OCI-LY7 (cell line): Measurements from ENCODE around the gene FAM241B.

Experiments
- CTCF ChIP-seq: fragments of 200-600 bp; sonication (generic); conservative IDR thresholded peaks from 2 replicates; pipeline ENCODE4 v1.5.1; 2014; ENCODE audit warnings: mild to moderate bottlenecking, antibody characterized with exemption, low read length, moderate library complexity, mixed read lengths
- EZH2phosphoT487 ChIP-seq: fragments of 200-600 bp; sonication (generic); IDR thresholded peaks from 2 replicates; pipeline ENCODE4 v1.6.1; 2018; ENCODE audit warnings: low read depth, borderline replicate concordance, mild to moderate bottlenecking, mixed run types, antibody characterized with exemption, low read length, moderate library complexity, mixed read lengths

- no peak for TF ChIP-seq CTCF
- TF ChIP-seq EZH2phosphoT487, result no peak
Measured at GRCh38 chr10:69680610-69681009, 50.6 kb downstream of the FAM241B start.
